Chondrocyte (in vitro differentiated cells): ENCODE data around the gene STKLD1. TPM values are rescaled to one million over a fixed set of nuclear protein-coding genes. Genes with fewer than 3 reads are reported as not detected.
"Not testable (repeated sequence)": the region's sequence is repeated elsewhere in the genome, so short reads cannot be mapped to it uniquely, and the experiment has no call there.

Experiments
- DNase-seq: peaks from one replicate; pipeline ENCODE4 v3.0.0; 2021; ENCODE audit warnings: mixed read lengths, low spot score
- H3K27ac Mint-ChIP-seq: one replicate; pipeline ENCODE4 v1.8.0; 2021; ENCODE audit warnings: mild to moderate bottlenecking, moderate library complexity, mixed read lengths; ENCODE audit not compliant: unreplicated experiment
- H3K27me3 Mint-ChIP-seq: 2 replicates; pipeline ENCODE4 v1.8.0; 2021; ENCODE audit warnings: low read depth, mixed read lengths
- H3K36me3 Mint-ChIP-seq: 2 replicates; pipeline ENCODE4 v1.8.0; 2021; ENCODE audit warnings: low read depth, mixed read lengths
- H3K4me1 Mint-ChIP-seq: 2 replicates; pipeline ENCODE4 v1.8.0; 2021; ENCODE audit warnings: low read depth, mild to moderate bottlenecking, mixed read lengths
- H3K4me3 Mint-ChIP-seq: one replicate; pipeline ENCODE4 v1.8.0; 2021; ENCODE audit warnings: mild to moderate bottlenecking, moderate library complexity, mixed read lengths; ENCODE audit not compliant: unreplicated experiment
- H3K9me3 Mint-ChIP-seq: 2 replicates; pipeline ENCODE4 v1.8.0; 2021; ENCODE audit warnings: low read depth, mixed read lengths
- CTCF ChIP-seq: fragments of 200-600 bp; sonication (generic); IDR thresholded peaks from 2 replicates; pipeline ENCODE4 v1.5.0; 2021; ENCODE audit warnings: antibody characterized with exemption, mild to moderate bottlenecking, moderate library complexity
- total RNA-seq: library from RNA; stranded (reverse); gene quantifications from 3 replicates; pipeline ENCODE4 v1.2.1, GENCODE V29; 2021

Gene STKLD1
- total RNA-seq, 1 donor from 2014 or later = 1.8 TPM

- DNase-seq = no peak
- H3K27ac Mint-ChIP-seq = peak overlapping the region; percentile 52
- no peaks in the 10 kb centered on the region for H3K9me3 Mint-ChIP-seq
- H3K27me3 Mint-ChIP-seq = no peaks in the 10 kb centered on the region
- H3K4me1 Mint-ChIP-seq = peaks cover 62% of the 10 kb centered on the region
- TF ChIP-seq CTCF = no peak
- no peak overlapping the region for H3K4me3 Mint-ChIP-seq
- peaks cover 14% of the 10 kb centered on the region for H3K36me3 Mint-ChIP-seq
These were observed 4.9 kb upstream of the STKLD1 start for GRCh38 chr9:133371261-133371711.

GRCh38 chr9:133372144-133372543, 4.0 kb upstream of the STKLD1 start:
- H3K9me3 Mint-ChIP-seq = no peaks in the 10 kb centered on the region
- H3K4me3 Mint-ChIP-seq = no peak overlapping the region
- H3K4me1 Mint-ChIP-seq = peaks cover 68% of the 10 kb centered on the region
- peak overlapping the region; percentile 59 for H3K27ac Mint-ChIP-seq
- peaks cover 11% of the 10 kb centered on the region for H3K36me3 Mint-ChIP-seq
- no peak for DNase-seq
- no peak for TF ChIP-seq CTCF
- H3K27me3 Mint-ChIP-seq = no peaks in the 10 kb centered on the region

GRCh38 chr9:133374612-133375115, 1.5 kb upstream of the STKLD1 start:
- TF ChIP-seq CTCF = no peak
- peaks cover 56% of the 10 kb centered on the region for H3K4me1 Mint-ChIP-seq
- no peaks in the 10 kb centered on the region for H3K27me3 Mint-ChIP-seq
- H3K27ac Mint-ChIP-seq = peak overlapping the region; percentile 97
- H3K36me3 Mint-ChIP-seq = peaks cover 8% of the 10 kb centered on the region
- no peak for DNase-seq
- H3K4me3 Mint-ChIP-seq = peak overlapping the region; percentile 84
- H3K9me3 Mint-ChIP-seq = no peaks in the 10 kb centered on the region

- H3K4me1 Mint-ChIP-seq = peaks cover 51% of the 10 kb centered on the region
- peak overlapping the region; percentile 97 for H3K27ac Mint-ChIP-seq
- peak overlapping the region; percentile 84 for H3K4me3 Mint-ChIP-seq
- no peaks in the 10 kb centered on the region for H3K27me3 Mint-ChIP-seq
- peaks cover 4% of the 10 kb centered on the region for H3K36me3 Mint-ChIP-seq
- no peak for DNase-seq
- H3K9me3 Mint-ChIP-seq = no peaks in the 10 kb centered on the region
- peak; percentile 65 for TF ChIP-seq CTCF
These were observed 946 bp upstream of the STKLD1 start for GRCh38 chr9:133375116-133375723.

- not testable (repeated sequence) for DNase-seq, H3K27ac Mint-ChIP-seq, H3K27me3 Mint-ChIP-seq, H3K4me3 Mint-ChIP-seq, H3K36me3 Mint-ChIP-seq, H3K9me3 Mint-ChIP-seq
- H3K4me1 Mint-ChIP-seq = peaks cover 31% of the 10 kb centered on the region
These were observed 1.1 kb downstream of the STKLD1 start for GRCh38 chr9:133377280-133377679.

- Mint-ChIP-seq H3K27me3 (no peaks in the 10 kb centered on the region), H3K9me3 (no peaks in the 10 kb centered on the region), H3K4me1 (peaks cover 27% of the 10 kb centered on the region), H3K36me3 (no peaks in the 10 kb centered on the region), H3K4me3 (no peak overlapping the region), H3K27ac (no peak overlapping the region)
- no peak for DNase-seq
- TF ChIP-seq CTCF = no peak
These were observed 1.6 kb downstream of the STKLD1 start for GRCh38 chr9:133377721-133378216.
